Activated T-helper 1 cell treated with anti-CD3 and anti-CD28 coated beads, Interleukin-2, amount 50 U/mL, for 16 hours (primary cell): Measurements from ENCODE around the gene MPHOSPH6.
"Not testable (repeated sequence)": the region's sequence is repeated elsewhere in the genome, so short reads cannot be mapped to it uniquely, and the experiment has no call there.

Experiments
- DNase-seq, 2 donors: peaks; one replicate each; pipeline ENCODE4 v3.0.0-alpha.2; 2020; ENCODE audit warnings: low read depth in 1 of 2, low spot score in 1 of 2

The MPHOSPH6 gene, protein sequence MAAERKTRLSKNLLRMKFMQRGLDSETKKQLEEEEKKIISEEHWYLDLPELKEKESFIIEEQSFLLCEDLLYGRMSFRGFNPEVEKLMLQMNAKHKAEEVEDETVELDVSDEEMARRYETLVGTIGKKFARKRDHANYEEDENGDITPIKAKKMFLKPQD

DNA sequence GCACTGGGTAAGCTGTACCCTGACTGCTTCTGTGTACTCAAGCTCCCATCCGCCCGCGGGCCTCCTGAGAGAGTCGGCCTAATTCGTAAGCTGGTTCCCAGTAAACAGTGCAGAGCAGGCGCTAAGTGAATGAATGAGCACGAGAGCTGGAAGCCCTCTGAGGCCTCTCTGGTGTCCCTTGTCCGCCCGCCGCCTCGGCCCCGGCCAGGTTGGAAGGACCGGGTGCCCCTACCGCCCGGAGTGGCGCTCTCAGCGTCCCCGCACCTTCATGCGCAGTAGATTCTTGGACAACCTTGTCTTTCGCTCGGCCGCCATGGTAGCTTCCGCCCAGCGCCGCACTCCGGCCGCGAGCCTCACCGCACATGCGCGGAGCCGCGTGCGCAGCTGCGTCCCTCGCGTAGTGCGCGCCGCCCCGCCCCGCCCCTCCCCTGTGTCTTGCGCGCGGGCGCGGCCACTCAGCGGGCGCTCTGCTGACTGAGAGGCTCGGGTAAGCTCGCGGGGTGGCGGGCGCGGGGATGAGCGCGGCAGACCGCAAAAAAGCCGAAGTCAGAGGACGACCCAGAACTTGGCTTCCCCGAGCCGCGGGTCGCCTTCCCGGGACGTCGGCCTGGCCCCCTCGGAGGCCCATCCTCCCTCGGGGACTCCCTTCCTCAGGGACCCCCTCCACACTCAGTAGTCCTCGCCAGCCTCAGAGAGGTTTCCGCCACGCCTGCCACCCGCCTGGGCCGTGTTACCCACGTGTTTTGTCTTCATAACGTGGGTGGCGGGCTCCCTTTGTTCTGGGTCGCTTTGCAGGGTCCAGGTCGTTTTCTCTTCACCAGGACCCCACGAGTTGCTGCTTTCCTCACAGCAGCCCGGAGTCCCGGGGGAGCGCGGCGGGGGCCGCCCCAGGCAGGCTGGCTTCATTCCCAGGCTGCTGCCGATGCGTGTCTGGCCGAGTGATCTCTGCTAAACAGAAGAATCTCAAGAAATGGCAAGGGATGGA, at the start of gene MPHOSPH6:
Gene MPHOSPH6 (minus strand): TSS at position 364 of the 985 bp plus-strand sequence. CDS start 49 bp downstream, at position 315.
- DNase-seq: peak; percentile 79 to 88

DNA sequence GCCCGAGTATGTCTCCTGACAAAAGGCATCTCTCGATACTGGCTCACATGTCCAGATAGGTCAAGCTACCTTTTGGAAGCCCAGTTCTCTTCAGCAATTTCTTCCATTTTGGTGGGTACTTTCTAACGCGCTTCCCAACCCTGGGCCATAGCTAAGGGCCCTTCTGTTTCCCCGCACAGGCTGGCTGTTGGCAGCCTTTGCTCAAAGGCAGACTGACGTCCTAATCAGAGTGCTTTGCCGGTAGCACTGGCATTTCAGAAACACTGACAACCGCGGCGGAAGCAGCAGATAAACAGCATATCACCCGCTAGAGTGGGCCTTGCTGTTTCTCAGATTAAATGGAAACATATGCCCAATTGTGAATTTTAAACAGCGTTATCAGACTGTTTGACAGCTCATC, 49.3 kb upstream of the MPHOSPH6 start:
- no peak for DNase-seq

DNA sequence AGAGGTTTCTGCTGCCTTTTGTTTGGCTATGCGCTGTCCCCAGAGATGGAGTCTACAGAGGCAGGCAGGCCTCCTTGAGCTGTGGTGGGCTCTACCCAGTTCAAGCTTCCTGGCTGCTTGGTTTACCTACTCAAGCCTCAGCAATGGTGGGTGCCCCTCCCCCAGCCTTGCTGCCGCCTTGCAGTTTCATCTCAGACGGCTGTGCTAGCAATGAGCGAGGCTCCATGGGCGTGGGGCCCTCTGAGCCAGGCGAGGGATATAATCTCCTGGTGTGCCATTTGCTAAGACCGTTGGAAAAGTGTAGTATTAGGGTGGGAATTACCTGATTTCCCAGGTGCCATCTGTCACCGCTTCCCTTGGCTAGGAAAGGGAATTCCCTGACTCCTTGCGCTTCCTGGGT, 39.3 kb upstream of the MPHOSPH6 start:
- DNase-seq: not testable (repeated sequence)

DNA sequence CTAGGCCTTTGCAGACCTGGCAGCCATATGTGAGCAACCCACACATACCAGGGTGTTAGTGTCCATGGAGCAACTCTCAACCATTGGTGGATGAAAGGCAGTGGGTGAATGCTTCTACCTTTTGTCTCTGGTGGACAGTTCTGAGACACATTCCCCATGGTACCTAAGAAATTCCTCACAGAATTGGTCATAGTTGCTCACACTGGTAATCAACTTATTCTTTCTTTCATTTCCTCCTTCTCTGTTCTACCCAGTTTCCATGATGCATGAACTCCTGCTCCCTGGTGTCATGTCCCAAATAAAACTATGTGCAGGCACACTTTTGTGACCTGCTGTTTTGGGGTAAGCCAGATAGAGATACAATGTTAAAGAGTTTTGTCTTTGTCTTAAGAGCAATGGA, 33.2 kb upstream of the MPHOSPH6 start:
- no peak for DNase-seq

DNA sequence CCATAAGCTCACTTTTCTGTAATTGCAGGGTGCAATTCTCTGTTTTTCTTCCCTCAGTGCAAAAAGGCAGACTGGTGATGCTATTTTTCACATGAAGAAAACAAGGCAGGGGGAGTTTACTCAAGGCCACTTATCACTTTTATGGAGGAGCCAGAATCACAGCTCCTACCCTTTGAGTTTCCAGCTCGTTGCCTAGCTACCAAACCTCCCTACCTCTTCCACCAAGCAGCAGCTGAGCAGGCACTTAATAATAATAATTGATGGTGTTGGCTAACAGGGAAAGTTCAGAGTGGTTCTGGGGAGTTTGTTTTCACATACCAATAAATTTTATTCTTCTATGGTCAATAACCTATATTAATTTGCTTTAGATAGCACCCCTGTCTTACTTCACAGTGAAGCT, 31.9 kb upstream of the MPHOSPH6 start:
- DNase-seq: no peak

DNA sequence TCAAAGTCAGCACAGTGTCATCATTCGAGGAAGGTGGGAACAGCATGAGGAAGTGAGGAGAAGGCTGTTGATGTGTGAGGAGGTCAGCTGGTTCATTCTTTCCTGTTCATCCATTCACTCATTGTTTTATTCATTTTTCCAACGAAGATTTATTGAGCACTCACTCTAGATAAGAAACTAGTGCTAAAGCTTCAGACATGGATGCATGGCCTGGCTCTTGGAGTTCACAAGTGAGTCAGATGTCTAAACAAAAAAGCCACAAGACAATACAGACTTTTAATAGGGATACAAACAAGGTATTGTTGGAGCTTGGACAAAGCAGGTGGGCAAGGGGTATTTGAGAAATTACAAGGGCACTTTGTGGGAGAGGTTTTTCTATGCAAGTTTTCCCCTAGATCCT, 31.3 kb upstream of the MPHOSPH6 start:
- no peak for DNase-seq

DNA sequence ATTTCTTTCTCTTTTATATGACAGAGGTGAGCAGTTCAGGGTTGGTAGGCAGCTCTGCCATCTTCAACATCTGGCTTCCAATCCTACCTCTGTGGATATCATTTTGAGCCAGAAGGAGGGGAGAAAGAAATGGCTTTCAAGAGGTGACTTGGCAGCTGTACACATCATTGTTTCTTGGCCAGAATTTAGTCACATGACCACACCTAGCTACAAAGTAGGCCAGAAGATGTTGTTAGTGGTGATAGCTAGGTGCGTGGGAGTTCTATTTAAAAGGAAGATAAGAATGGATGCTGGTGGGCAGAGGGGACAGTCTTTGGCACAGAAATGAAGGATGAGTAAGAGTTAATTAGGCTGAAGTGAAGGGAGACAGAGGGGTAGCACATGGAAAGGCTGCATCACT, 29.2 kb upstream of the MPHOSPH6 start:
- DNase-seq: no peak

DNA sequence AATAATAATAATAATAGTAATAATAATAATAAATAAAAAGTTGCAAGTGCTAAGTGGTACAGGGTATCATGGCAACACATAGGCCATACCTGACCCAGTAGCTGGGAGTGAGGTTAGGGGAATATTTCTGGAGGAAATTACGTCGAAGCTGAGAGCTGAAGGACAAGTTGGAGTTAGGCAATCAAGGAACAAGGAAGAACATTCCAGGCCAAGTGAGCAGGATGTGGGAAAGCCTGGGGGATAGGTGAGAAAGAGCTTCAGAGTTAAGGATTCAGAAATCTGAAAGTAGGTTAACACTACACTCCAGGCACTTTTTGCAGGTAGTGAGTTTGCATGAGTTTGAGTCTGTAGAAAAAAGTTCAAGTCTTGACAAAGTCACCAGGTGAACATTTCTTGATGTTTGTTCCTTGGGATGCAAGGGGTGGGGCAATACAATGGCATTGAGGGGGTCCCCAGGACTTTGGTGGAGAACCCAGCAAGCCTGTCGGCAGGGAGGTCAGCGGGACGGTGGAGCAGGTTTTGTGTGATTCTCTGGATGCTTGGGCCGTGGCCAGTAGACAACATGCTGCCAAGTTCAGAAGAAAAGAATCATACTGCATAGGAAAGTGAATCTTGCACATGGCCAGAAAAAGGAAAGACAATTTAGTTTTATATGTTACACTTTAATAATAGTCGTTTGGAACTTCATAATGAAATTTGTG, 27.7 kb upstream of the MPHOSPH6 start:
- DNase-seq: no peak

DNA sequence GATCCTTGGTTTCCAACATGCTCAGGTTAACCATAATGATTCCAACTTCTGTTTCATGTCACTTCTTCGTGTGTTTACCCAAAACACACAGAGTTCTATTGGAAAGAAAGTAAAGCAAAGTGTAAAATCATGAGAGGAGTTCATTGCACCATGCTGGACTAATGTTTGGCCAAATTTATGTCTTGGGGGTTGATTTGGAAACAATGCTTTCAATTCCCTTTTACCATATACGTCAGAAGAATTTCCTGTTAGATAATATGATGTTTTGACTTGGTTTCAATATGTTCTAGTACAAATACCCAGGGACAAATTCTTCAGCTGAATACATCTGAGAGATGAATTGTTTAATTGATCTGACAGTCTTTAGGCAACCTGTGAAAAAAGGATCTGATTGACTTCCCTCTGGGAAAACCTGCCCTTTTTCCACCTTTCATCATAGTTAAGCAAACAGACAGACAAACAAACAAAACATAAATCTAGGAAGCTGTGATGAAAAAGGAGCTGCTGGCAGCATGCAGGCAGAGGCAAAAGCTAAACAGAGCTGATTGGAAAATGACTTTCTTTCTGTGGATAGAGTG, 26.0 kb upstream of the MPHOSPH6 start:
- DNase-seq: no peak

DNA sequence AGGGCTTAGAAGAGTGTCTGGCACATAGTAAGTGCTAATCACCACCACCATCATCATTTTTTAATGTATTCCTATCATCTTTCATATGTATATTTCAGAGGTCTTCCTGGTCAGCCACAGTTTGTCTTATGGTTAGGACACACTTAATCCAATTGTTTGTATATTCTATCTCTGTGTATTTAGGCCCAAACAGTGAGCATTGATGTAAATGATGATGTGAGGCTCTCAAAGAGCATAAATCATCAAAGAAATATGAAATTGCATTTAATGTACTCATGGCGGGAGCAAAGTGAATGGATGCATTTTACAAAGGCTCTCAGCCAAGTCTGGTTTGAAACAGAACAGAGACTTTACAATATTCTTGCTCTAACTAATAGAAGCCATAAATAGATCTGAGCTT, 24.1 kb upstream of the MPHOSPH6 start:
- no peak for DNase-seq

DNA sequence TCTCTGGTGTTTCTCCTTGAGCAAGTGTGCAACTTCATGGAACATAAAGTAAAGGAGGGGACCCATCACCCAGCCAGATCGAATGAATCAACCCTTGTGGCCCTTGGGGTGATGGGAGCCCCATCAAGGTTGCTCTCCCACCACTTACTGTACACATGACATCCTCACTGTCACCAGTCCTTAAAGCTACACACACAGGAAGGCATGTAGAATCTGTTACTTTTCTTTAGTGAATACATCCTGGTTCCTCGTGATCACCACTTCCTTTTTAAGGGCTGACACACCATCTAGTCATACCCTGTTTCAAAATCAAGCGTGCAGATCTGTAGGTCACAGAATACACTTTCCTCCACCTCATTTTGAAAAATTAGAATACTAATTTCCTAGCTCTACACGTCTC, 22.6 kb upstream of the MPHOSPH6 start:
- DNase-seq: no peak

DNA sequence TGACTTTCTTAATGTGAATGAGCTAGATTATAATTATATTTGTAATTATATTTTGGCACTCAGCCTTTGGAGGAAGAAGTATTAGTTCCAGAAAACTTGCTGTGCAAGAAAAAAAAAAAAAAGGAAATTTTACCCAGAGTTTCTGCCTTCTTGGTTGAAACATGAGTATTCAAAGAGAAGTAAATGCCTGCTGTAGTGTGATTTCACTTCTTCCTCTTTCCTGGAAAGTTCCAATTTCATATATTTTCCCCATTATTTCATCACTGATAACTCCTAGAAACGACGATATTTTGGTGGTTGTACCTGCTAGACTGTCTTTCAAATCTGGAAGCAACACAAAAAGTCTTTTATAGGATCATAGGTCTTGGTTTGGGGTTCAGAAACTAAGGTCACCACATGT, 20.4 kb upstream of the MPHOSPH6 start:
- DNase-seq: no peak

DNA sequence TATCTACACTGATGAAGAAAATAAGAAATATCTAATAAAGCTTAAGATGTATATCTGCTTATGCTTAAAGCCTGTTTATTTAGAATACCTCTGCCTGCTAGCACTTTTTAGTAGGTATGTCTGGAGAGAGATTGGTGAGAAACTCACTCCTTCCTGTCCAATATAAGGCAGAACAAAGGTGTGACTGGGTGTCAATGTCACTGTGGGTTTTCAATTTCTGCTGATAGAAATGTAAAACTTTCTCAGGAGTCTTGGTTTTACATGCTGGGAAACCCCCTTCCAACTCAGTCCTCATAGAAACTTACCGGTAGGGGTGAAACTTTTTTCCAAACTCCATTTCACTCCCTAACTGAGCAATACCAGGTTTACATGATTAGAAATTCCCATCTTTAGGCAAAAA, 17.8 kb upstream of the MPHOSPH6 start:
- no peak for DNase-seq

DNA sequence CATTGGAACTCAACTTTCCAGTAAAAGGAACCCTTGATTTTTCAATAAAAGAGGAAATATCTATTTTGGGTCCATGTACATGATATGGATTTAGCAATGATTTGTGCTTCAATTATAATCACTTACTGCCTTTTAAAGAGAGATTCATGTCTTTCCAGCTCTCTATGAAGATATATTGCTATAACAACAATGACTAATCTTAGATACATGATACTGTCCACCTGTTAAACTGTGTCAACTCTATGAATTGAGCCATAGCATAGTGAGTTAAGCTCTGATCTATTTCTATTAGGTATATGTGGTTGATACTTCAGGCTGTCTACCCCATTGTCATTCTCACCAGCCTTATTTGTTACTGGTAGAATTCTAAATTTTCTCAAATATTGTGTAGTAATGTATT, 15.0 kb upstream of the MPHOSPH6 start:
- DNase-seq: no peak

DNA sequence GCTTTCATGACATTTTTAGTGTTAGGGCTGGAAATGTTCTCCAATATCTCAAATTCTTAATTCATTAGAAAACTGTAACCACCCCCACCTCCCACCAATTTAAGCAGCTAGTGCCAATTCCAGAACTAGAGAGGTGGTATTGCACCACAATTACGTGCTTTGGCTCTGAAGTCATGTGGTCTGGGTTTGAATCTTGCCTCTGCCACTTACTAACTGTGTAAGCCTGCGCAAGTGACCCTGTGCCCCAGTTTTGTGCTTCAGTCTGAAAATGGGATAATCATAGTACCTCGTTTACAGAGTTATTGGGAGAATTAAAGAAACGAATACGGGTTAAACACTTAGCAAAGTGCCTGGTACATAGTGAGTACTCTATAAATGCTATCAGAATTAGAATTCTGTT, 14.2 kb upstream of the MPHOSPH6 start:
- DNase-seq: no peak

DNA sequence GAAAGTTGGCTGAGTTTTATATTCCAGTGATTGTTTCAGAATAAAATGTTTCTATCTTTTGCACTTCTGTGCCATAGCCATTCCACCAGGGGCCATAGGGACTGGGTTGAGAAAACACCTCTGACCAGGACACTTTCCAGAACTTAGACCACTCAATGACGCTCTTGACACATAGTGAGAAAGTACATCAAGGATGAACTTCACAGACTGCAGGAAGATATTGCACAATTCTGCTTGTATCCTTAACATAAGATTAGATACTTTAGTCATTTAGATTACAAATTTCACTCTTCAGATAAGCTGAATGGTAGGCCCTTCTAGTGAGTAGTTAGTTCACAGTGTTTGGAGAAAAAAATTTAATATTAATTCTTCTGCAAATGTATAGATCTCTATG, 13.0 kb upstream of the MPHOSPH6 start:
- no peak for DNase-seq

DNA sequence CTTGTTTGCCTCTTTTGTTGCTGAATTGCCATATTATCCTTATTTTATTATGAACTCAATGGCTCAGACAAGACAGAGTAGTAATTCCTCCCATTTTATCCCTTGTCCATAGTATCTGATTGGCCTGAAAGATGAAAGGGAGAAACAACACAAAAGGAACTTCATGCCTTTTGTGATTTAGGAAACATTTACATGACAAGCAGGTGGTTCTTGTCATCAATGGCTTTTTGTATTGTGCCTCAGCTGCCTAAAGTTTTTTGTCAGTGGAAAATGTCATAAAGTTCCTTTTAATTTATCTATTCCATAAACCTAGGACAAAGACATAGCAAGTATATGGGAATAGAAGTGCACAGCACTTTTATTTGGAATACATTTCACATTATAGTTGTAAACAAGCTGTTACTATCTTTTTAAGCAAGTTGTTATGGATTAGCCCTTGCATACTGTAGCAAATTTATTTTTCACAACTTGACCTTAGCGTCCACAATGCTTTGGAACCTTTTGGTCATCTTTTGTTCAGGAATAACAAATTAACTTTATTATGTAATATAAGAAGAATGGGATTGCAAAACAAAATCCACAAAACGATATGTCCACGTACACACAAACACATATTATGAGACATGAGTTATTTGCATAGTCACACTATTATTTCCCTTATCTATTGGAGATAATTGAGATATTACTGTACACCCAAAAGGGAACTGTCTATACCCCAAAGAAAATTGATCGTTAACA, 12.4 kb upstream of the MPHOSPH6 start:
- no peak for DNase-seq

DNA sequence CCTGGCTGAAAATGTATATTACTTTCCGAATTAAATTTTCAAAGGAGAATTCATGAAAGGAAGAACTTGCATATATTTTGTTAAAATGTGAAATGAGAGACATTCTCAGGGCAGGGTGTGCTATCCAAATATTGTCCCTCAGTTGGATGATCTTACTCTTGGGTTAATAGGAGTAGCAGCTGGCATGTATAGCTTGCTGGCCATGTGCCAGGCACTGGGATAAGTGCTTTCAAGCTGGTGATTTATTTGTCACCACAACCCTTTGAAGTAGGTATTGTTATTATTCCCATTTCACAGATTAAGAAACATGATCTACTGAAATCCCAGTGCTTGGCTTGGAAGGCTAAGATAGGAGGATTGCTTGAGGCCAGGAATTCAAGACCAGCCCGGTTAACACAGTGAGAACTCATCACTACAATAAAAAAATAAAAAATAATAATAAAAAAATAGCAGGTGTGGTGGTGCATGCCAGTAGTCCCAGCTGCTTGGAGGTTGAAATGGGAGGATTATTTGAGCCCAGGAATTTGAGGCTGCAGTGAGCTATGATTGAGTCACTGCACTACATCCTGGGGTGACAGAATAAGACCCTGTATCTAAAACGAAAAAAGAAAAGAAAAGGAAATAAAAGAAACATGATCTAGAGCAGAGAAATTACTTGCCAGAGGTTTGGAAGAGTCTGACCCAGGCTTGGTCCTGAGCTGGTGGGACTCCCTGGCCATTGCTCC, 11.6 kb upstream of the MPHOSPH6 start:
- DNase-seq: no peak

DNA sequence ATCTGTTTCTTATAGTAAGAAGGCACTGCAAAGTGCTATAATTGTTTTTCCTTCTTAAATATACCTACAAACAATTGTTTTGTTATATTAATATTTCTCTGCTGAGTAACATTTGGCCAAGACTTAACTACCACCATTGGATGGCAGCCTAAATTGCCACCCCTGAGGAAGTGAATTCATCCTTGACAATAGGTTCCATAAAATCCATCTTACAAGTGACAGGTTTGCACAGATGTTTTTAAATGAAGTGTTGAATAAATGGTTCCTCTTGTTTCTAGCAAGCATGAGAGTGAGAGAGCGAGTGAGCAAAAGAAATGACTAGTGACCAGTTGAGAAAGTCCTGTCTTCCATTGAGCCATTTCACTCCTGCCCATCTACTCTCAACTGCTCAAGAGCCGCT, 8.3 kb upstream of the MPHOSPH6 start:
- DNase-seq: no peak

DNA sequence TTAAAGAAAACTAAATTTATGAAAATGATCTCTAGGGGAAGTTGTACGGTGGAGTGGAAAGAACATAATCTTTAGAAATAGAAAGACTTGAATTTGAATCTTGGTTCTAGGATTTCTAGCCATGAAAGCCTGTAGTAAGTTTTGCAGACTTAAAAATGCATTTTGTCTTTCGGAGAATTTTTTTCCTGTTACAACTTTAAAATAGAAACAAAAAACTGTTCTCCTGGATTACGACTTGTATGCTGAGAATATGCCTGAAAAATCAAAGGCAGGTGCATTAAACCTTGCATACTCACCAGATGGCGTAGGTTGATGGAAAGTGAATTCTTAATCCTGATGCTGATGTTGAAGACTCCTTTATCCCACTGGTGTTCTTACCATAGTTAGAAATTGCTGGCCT, 7.5 kb upstream of the MPHOSPH6 start:
- no peak for DNase-seq
